K562 (cell line): ENCODE results near the gene TMA7B. TPM values are rescaled to one million over a fixed set of nuclear protein-coding genes. Genes with fewer than 3 reads are reported as not detected.

Experiments used
- ATAC-seq: fragments of 200-7000 bp; cut with Tn5 transposase; 3 replicates; pipeline ENCODE4 v1.9.1; 2020; ENCODE audit warnings: moderate library complexity
- BruUV-seq: library from RNA; stranded (reverse); fragments of 400-500 nt; replicated peaks from 2 replicates; lab custom pipeline; 2021; lab: Mats Ljungman, UMichigan
- CTCF ChIA-PET: fragments of 300-600 bp; formaldehyde crosslinking; extraction: SDS; loops from one replicate; lab custom pipeline; 2021; ENCODE audit warnings: low intra/inter-chr PET ratio; lab: Yijun Ruan, JAX
- POLR2A ChIA-PET: fragments of 300-600, 350-650 bp; sonication (Branson Sonifier 250); formaldehyde crosslinking; extraction: SDS; loops from one replicate; lab custom pipeline; 2021; ENCODE audit warnings: antibody characterized with exemption, inconsistent platforms; lab: Yijun Ruan, JAX
- DNase-seq, 4 experiments: peaks; one replicate each; pipeline versions ENCODE4 v3.0.0 to v3.0.0-alpha.2; 2011 to 2018; ENCODE audit warnings: low spot score in 3 of 4, mixed read lengths in 3 of 4; ENCODE audit errors: extremely low read depth in 1 of 4
- FAIRE-seq: peaks from 2 replicates; lab custom pipeline; 2011; peaks lifted over from hg19 to GRCh38; lab: Jason Lieb, UNC
- H2AFZ ChIP-seq: 2 replicates; pipeline ENCODE4 v1.6.0; 2011; ENCODE audit warnings: low read depth, low read length, control low read depth, inconsistent platforms
- H3K27ac ChIP-seq: fragments of 200-600 bp; 3 replicates; pipeline ENCODE4 v1.8.0; 2011; ENCODE audit warnings: low read depth, mild to moderate bottlenecking, control low read depth, inconsistent platforms, low read length, moderate library complexity, mixed read lengths; ENCODE audit errors: extremely low read depth
- H3K27me3 ChIP-seq, 2 experiments: fragments of 300-600 bp in 1 of 2; 2 replicates in 1 of 2; 3 replicates in 1 of 2; pipeline versions ENCODE4 v1.6.0 to v1.8.0; 2011; ENCODE audit warnings: inconsistent platforms in 2 of 2, low read length in 2 of 2, mild to moderate bottlenecking in 1 of 2, mixed read lengths in 1 of 2, moderate library complexity in 1 of 2; ENCODE audit not compliant: control insufficient read depth in 2 of 2, insufficient read depth in 2 of 2
- H3K36me3 ChIP-seq: fragments of 300-600 bp; 3 replicates; pipeline ENCODE4 v1.8.0; 2011; ENCODE audit warnings: mild to moderate bottlenecking, low read length, inconsistent platforms; ENCODE audit not compliant: control insufficient read depth, insufficient read depth
- H3K4me1 ChIP-seq, 2 experiments: fragments of 200-600 bp in 1 of 2; replicated peaks in 1 of 2; 2 replicates in 1 of 2; 3 replicates in 1 of 2; pipeline versions ENCODE4 v1.5.1 to v1.8.0; 2011; ENCODE audit warnings: inconsistent platforms in 2 of 2, low read length in 2 of 2, mild to moderate bottlenecking in 1 of 2, mixed read lengths in 1 of 2, moderate library complexity in 1 of 2; ENCODE audit not compliant: control insufficient read depth in 2 of 2, insufficient read depth in 2 of 2
- H3K4me2 ChIP-seq: 2 replicates; pipeline ENCODE4 v1.6.1; 2011; ENCODE audit warnings: low read length, control low read depth, inconsistent platforms, mixed read lengths; ENCODE audit not compliant: insufficient read depth
- H3K4me3 ChIP-seq: fragments of 200-600 bp; sonication (generic), shearing (Covaris generic); 2 replicates; pipeline ENCODE4 v1.5.1; 2016; ENCODE audit warnings: control low read depth, inconsistent platforms
- H3K79me2 ChIP-seq: fragments of 200-600 bp; 3 replicates; pipeline ENCODE4 v1.8.0; 2011; ENCODE audit warnings: low read length, inconsistent platforms; ENCODE audit not compliant: control insufficient read depth, insufficient read depth
- H3K9ac ChIP-seq, 2 experiments: 2 replicates each; pipeline versions ENCODE4 v1.6.0 to v1.6.1; 2011; ENCODE audit warnings: low read depth in 2 of 2, low read length in 2 of 2, control low read depth in 1 of 2, inconsistent platforms in 1 of 2, mild to moderate bottlenecking in 1 of 2, mixed read lengths in 1 of 2; ENCODE audit not compliant: insufficient read depth in 1 of 2
- H3K9me1 ChIP-seq: one replicate; pipeline ENCODE4 v1.6.0; 2011; ENCODE audit warnings: inconsistent platforms, mild to moderate bottlenecking, low read length, moderate library complexity; ENCODE audit not compliant: control insufficient read depth, insufficient read depth
- H3K9me3 ChIP-seq: replicated peaks from 2 replicates; pipeline ENCODE4 v1.5.1; 2011; ENCODE audit warnings: low read depth, low read length, inconsistent platforms; ENCODE audit not compliant: control insufficient read depth, insufficient read depth
- H4K20me1 ChIP-seq: replicated peaks from 2 replicates; pipeline ENCODE4 v1.6.1; 2011; ENCODE audit warnings: low read length, inconsistent platforms, mixed read lengths; ENCODE audit not compliant: control insufficient read depth, insufficient read depth
- BHLHE40 ChIP-seq: IDR thresholded peaks from 2 replicates; pipeline ENCODE4 v1.6.1; 2011; ENCODE audit warnings: low read length, improper control_type of control experiment
- EZH2 ChIP-seq: IDR thresholded peaks from 2 replicates; pipeline ENCODE4 v1.6.1; 2012; ENCODE audit warnings: low read depth, mild to moderate bottlenecking, inconsistent platforms, low read length, borderline replicate concordance
- FOXP1 ChIP-seq: sonication (generic); formaldehyde crosslinking; IDR thresholded peaks from 2 replicates; pipeline ENCODE4 v1.8.0; 2022; ENCODE audit warnings: mild to moderate bottlenecking, missing genetic modification reagents
- HMG20A ChIP-seq: fragments of 450-650 bp; formaldehyde crosslinking; conservative IDR thresholded peaks from 2 replicates; pipeline ENCODE4 v1.4.0; 2020; ENCODE audit warnings: mild to moderate bottlenecking, mixed read lengths
- NFE2 ChIP-seq: IDR thresholded peaks from 2 replicates; pipeline ENCODE4 v1.6.1; 2014; ENCODE audit warnings: antibody characterized with exemption, low read depth
- NR1H2 ChIP-seq: sonication (generic); formaldehyde crosslinking; IDR thresholded peaks from 2 replicates; pipeline ENCODE4 v1.4.0; 2020; ENCODE audit warnings: mild to moderate bottlenecking, missing genetic modification reagents
- PHF21A ChIP-seq: fragments of 450-650 bp; IDR thresholded peaks from 2 replicates; pipeline ENCODE4 v1.6.1; 2017; ENCODE audit warnings: low read depth, borderline replicate concordance
- POLR2G ChIP-seq: fragments of 200-400 bp; formaldehyde crosslinking; IDR thresholded peaks from 2 replicates; pipeline ENCODE4 v1.6.1; 2017; ENCODE audit warnings: low read depth, mild to moderate bottlenecking, antibody characterized with exemption, low read length, moderate library complexity
- RBBP5 ChIP-seq: fragments of 200-600 bp; sonication (generic); IDR thresholded peaks from 2 replicates; pipeline ENCODE4 v1.6.1; 2012; ENCODE audit warnings: borderline replicate concordance, mild to moderate bottlenecking, low read length, control low read depth, inconsistent platforms; ENCODE audit not compliant: insufficient read depth, poor library complexity, severe bottlenecking
- RBM17 ChIP-seq: fragments of 200-400 bp; formaldehyde crosslinking; IDR thresholded peaks from 2 replicates; pipeline ENCODE4 v1.6.1; 2017; ENCODE audit warnings: low read depth, mild to moderate bottlenecking, low read length, borderline replicate concordance
- TEAD2 ChIP-seq: fragments of 450-650 bp; IDR thresholded peaks from 2 replicates; pipeline ENCODE4 v1.6.1; 2016; ENCODE audit warnings: missing genetic modification characterization, control low read depth, missing compliant biosample characterization
- ZNF347 ChIP-seq: fragments of 450-650 bp; formaldehyde crosslinking; IDR thresholded peaks from 2 replicates; pipeline ENCODE4 v1.4.0; 2020; ENCODE audit warnings: low read depth, mild to moderate bottlenecking, moderate library complexity
- ZNF436 ChIP-seq: fragments of 250-450, 450-650 bp; sonication (Bioruptor Pico); formaldehyde crosslinking; IDR thresholded peaks from 2 replicates; pipeline ENCODE4 v1.7.0; 2020; ENCODE audit warnings: mild to moderate bottlenecking
- WGBS: fragments of 100-300 bp; shearing (Covaris generic); methylation state at CpG from one replicate; pipeline ENCODE4 v1.1.6; 2016; ENCODE audit warnings: low coverage, mixed read lengths; ENCODE audit not compliant: insufficient coverage; ENCODE audit errors: missing lambda C conversion rate; 5-methylcytosine and 5-hydroxymethylcytosine counted together
- in situ Hi-C: fragments of 300-500 bp; cut with MboI; formaldehyde crosslinking; loops from 4 replicates; pipeline ENCODE4 v1.15.0; 2018; ENCODE audit warnings: inconsistent platforms, mixed read lengths
- intact Hi-C: fragments of 100-400 bp; cut with micrococcal nuclease; formaldehyde crosslinking; loops from 2 replicates; pipeline ENCODE4 v1.14.2; 2022
- polyA plus RNA-seq, 8 experiments: library from polyadenylated mRNA; depleted of rRNA in 4 of 8; stranded (reverse) in 5 of 8; unstranded in 3 of 8; fragments of >200 nt; fragmentation: Nextera tagmentation in 2 of 8; fragmentation: Illumina TruSeq in 1 of 8; extraction: Ambion mirVana in 2 of 8; extraction: Trizol in 1 of 8; gene quantifications; 2 replicates each; pipeline versions ENCODE4 v1.2.1 to v1.2.3, GENCODE V29; 2011 to 2014; ENCODE audit warnings: inconsistent platforms in 1 of 8, missing spikeins in 1 of 8
- total RNA-seq, 7 experiments: library from RNA; depleted of rRNA in 6 of 7; stranded (reverse); fragments of >200 nt in 6 of 7; fragmentation: Illumina TruSeq in 2 of 7; extraction: Trizol in 2 of 7; gene quantifications; 2 replicates each; pipeline versions ENCODE4 v1.2.1 to v1.2.3, GENCODE V29; 2011 to 2021; ENCODE audit warnings: low replicate concordance in 1 of 7

Gene TMA7B
- total and polyA plus RNA-seq, 9 of the 15 experiments (the other 6 are each of a cell fraction or from before 2014, with no cell fraction given): 5.6 to 14.2 (median 11.8) TPM

- no peaks in the 10 kb centered on the region for H3K36me3 ChIP-seq
- H3K4me3 ChIP-seq: no peak overlapping the region
- H3K9me3 ChIP-seq: no peaks in the 10 kb centered on the region; the same call in 1 of the 2 replicates
- in situ Hi-C loops: no loop called here
- peaks cover 22% of the 10 kb centered on the region; the same call in 2 of the 3 replicates for H3K79me2 ChIP-seq
- no peaks in the 10 kb centered on the region for H3K9me1 ChIP-seq
- no peak overlapping the region for H3K27ac ChIP-seq
- no peak overlapping the region for H3K9ac ChIP-seq
- no peak for FAIRE-seq
- no peaks in the 10 kb centered on the region for H3K27me3 ChIP-seq
- POLR2A ChIA-PET: interaction anchor here (0.8 to 3.0 kb wide), 5 partner anchors 9 to 24 kb away, joined by 3 to 13 read pairs (median 3); no protein-coding TSS in a partner anchor
- no peak for ATAC-seq
- BruUV-seq: no TSS peak
- no peak for TF ChIP-seq ZNF347 (CRISPR knock-in tag)
- TF ChIP-seq, all 486 proteins: peak for 0
- Histone ChIP-seq H3K4me1 (peaks cover 14 to 51% of the 10 kb centered on the region in 2 experiments; a peak in 4 of 5 replicates), H4K20me1 (no peaks in the 10 kb centered on the region), H3K4me2 (no peak overlapping the region), H2AFZ (no peak overlapping the region)
- DNase-seq: no peak
- 88% methylated on average over 1 of the region's 2 CpGs for WGBS
- intact Hi-C loops: loop anchor here (10.0 kb wide), 1 partner anchor 70 kb away; no protein-coding TSS in a partner anchor
- CTCF ChIA-PET: no interaction called here
Observed at GRCh38 chr22:39925273-39925672, 34.9 kb upstream of the TMA7B start.

GRCh38 chr22:39925909-39926679 is 34.1 kb upstream of the TMA7B start:
- intact Hi-C loops (loop anchor here (10.0 kb wide), 1 partner anchor 71 kb away; no protein-coding TSS in a partner anchor), in situ Hi-C loops (no loop called here)
- Histone ChIP-seq H2AFZ (peak overlapping the region; percentile 70), H3K36me3 (no peaks in the 10 kb centered on the region), H4K20me1 (no peaks in the 10 kb centered on the region), H3K4me3 (no peak overlapping the region), H3K9me3 (no peaks in the 10 kb centered on the region; the same call in 1 of the 2 replicates), H3K79me2 (peaks cover 22% of the 10 kb centered on the region; the same call in 2 of the 3 replicates), H3K4me2 (peak overlapping the region; percentile 51; the same call in 1 of the 2 replicates), H3K27ac (peak overlapping the region; percentile 6; the same call in 1 of the 3 replicates), H3K4me1 (peaks cover 12 to 50% of the 10 kb centered on the region in 2 experiments; a peak in 4 of 5 replicates), H3K9ac (peak overlapping the region in 1 of 2 experiments; percentile 10; a peak in 2 of 4 replicates), H3K9me1 (no peaks in the 10 kb centered on the region), H3K27me3 (no peaks in the 10 kb centered on the region)
- ATAC-seq: no peak
- no peak for DNase-seq
- POLR2A ChIA-PET: interaction anchor here (0.6 to 3.0 kb wide), 6 partner anchors 10 to 116 kb away, joined by 3 to 13 read pairs (median 4); no protein-coding TSS in a partner anchor
- no peak for FAIRE-seq
- WGBS: 58% methylated on average over 7 of the region's 8 CpGs
- CTCF ChIA-PET: no interaction called here
- BruUV-seq: no TSS peak
- TF ChIP-seq ZNF436 (no peak), RBBP5 (no peak), NR1H2 (CRISPR knock-in tag) (no peak), PHF21A (no peak), EZH2 (no peak), NFE2 (no peak), HMG20A (CRISPR knock-in tag) (no peak), POLR2G (no peak), RBM17 (no peak), TEAD2 (tag) (no peak), FOXP1 (CRISPR knock-in tag) (no peak), BHLHE40 (no peak)
